Liver (tissue), 9 donors: ENCODE data around the gene CPT1A. TPM values are rescaled to one million over a fixed set of nuclear protein-coding genes. Genes with fewer than 3 reads are reported as not detected.
A peak's percentile ranks its signal among the peaks of the same experiment; 100 is the strongest.

Experiments
- DNase-seq: peaks from one replicate; pipeline ENCODE4 v3.0.0-alpha.2; 2017; ENCODE audit warnings: low spot score
- H3K27ac ChIP-seq, 2 donors: one replicate each; pipeline ENCODE4 v1.7.0; 2013; ENCODE audit warnings: inconsistent platforms in 2 of 2, low read length in 2 of 2, control low read depth in 1 of 2, low read depth in 1 of 2, mild to moderate bottlenecking in 1 of 2
- H3K27me3 ChIP-seq, 4 donors: one replicate each; pipeline versions ENCODE4 v1.6.1 to v1.7.0; 2013; ENCODE audit warnings: low read length in 3 of 4, inconsistent platforms in 1 of 4, mild to moderate bottlenecking in 1 of 4, moderate library complexity in 1 of 4; ENCODE audit not compliant: control insufficient read depth in 4 of 4, insufficient read depth in 4 of 4
- H3K36me3 ChIP-seq, 4 donors: one replicate each; pipeline versions ENCODE4 v1.6.1 to v1.7.0; 2013; ENCODE audit warnings: low read length in 3 of 4, mild to moderate bottlenecking in 3 of 4, low read depth in 1 of 4, moderate library complexity in 1 of 4; ENCODE audit not compliant: control insufficient read depth in 4 of 4, insufficient read depth in 3 of 4
- H3K4me1 ChIP-seq, 4 donors: one replicate each; pipeline versions ENCODE4 v1.6.1 to v1.7.0; 2013; ENCODE audit warnings: low read length in 3 of 4, mild to moderate bottlenecking in 3 of 4, moderate library complexity in 1 of 4; ENCODE audit not compliant: control insufficient read depth in 4 of 4, insufficient read depth in 4 of 4
- H3K4me3 ChIP-seq, 3 donors: one replicate each; pipeline versions ENCODE4 v1.6.1 to v1.7.0; 2013; ENCODE audit warnings: low read length in 3 of 3, control low read depth in 1 of 3, low read depth in 1 of 3, mild to moderate bottlenecking in 1 of 3
- H3K9ac ChIP-seq, 2 donors: one replicate each; pipeline ENCODE4 v1.7.0; 2013; ENCODE audit warnings: low read length in 2 of 2, mild to moderate bottlenecking in 2 of 2, moderate library complexity in 2 of 2, control low read depth in 1 of 2, low read depth in 1 of 2
- H3K9me3 ChIP-seq, 4 donors: one replicate each; pipeline versions ENCODE4 v1.6.1 to v1.7.0; 2013; ENCODE audit warnings: low read length in 3 of 4; ENCODE audit not compliant: control insufficient read depth in 4 of 4
- CTCF ChIP-seq: fragments of 150-350 bp; IDR thresholded peaks from 2 replicates; pipeline ENCODE4 v1.5.1; 2017; ENCODE audit warnings: improper control_type of control experiment, low read depth, low read length; ENCODE audit not compliant: missing input control
- FOXA1 ChIP-seq: IDR thresholded peaks from 2 replicates; pipeline ENCODE4 v1.6.1; 2016; ENCODE audit warnings: antibody characterized with exemption
- FOXA2 ChIP-seq: IDR thresholded peaks from 2 replicates; pipeline ENCODE4 v1.6.1; 2016; ENCODE audit warnings: antibody characterized with exemption
- GABPA ChIP-seq, 2 donors: IDR thresholded peaks in 1 of 2; conservative IDR thresholded peaks in 1 of 2; 2 replicates each; pipeline ENCODE4 v1.6.1; 2016; ENCODE audit warnings: antibody characterized with exemption in 2 of 2, mild to moderate bottlenecking in 1 of 2, moderate library complexity in 1 of 2
- HNF4A ChIP-seq, 2 donors: conservative IDR thresholded peaks; 2 replicates each; pipeline ENCODE4 v1.6.1; 2016; ENCODE audit warnings: antibody characterized with exemption in 2 of 2, mild to moderate bottlenecking in 2 of 2
- HNF4G ChIP-seq: IDR thresholded peaks from 2 replicates; pipeline ENCODE4 v1.6.1; 2016; ENCODE audit warnings: antibody characterized with exemption
- JUND ChIP-seq, 2 donors: IDR thresholded peaks; 2 replicates each; pipeline ENCODE4 v1.6.1; 2016; ENCODE audit warnings: antibody characterized with exemption in 2 of 2
- MAX ChIP-seq: IDR thresholded peaks from 2 replicates; pipeline ENCODE4 v1.6.1; 2016; ENCODE audit warnings: antibody characterized with exemption
- NR2F2 ChIP-seq: IDR thresholded peaks from 2 replicates; pipeline ENCODE4 v1.6.1; 2016; ENCODE audit warnings: antibody characterized with exemption
- RAD21 ChIP-seq, 2 donors: IDR thresholded peaks; 2 replicates each; pipeline ENCODE4 v1.6.1; 2016; ENCODE audit warnings: antibody characterized with exemption in 2 of 2, mild to moderate bottlenecking in 2 of 2
- REST ChIP-seq: IDR thresholded peaks from 2 replicates; pipeline ENCODE4 v1.6.1; 2016; ENCODE audit warnings: antibody characterized with exemption, mild to moderate bottlenecking
- RXRA ChIP-seq, 2 donors: IDR thresholded peaks; 2 replicates each; pipeline ENCODE4 v1.6.1; 2017 to 2018; ENCODE audit warnings: antibody characterized with exemption in 2 of 2, mild to moderate bottlenecking in 1 of 2
- SP1 ChIP-seq: IDR thresholded peaks from 2 replicates; pipeline ENCODE4 v1.6.1; 2018; ENCODE audit warnings: antibody characterized with exemption, mild to moderate bottlenecking
- TAF1 ChIP-seq: conservative IDR thresholded peaks from 2 replicates; pipeline ENCODE4 v1.6.1; 2016; ENCODE audit warnings: antibody characterized with exemption, mild to moderate bottlenecking
- YY1 ChIP-seq: IDR thresholded peaks from 2 replicates; pipeline ENCODE4 v1.6.1; 2016; ENCODE audit warnings: antibody characterized with exemption, mild to moderate bottlenecking
- ZBTB33 ChIP-seq: IDR thresholded peaks from 2 replicates; pipeline ENCODE4 v1.6.1; 2016; ENCODE audit warnings: antibody characterized with exemption
- WGBS: extraction: QIAGEN DNeasy Blood & Tissue Kit; methylation state at CpG from one replicate; pipeline ENCODE4 v1.1.7; 2013; 5-methylcytosine and 5-hydroxymethylcytosine counted together
- polyA plus RNA-seq, 2 donors: library from polyadenylated mRNA; stranded (reverse) in 1 of 2; unstranded in 1 of 2; fragments of 200-250 nt in 1 of 2; fragments of >200 nt in 1 of 2; fragmentation: Nextera tagmentation in 1 of 2; extraction: Ambion mirVana in 1 of 2; gene quantifications; one replicate each; pipeline versions ENCODE4 v1.2.1 to v1.2.3, GENCODE V29; 2013 to 2015
- total RNA-seq, 2 donors: library from RNA; depleted of rRNA; stranded (reverse); fragments of >200 nt; gene quantifications; one replicate each; pipeline ENCODE4 v1.2.3, GENCODE V29; 2014
- donor health status: healthy.
- donor health status: healthy.
- donor health status: healthy.
- donor health status: healthy.
- donor health status: healthy.

The CPT1A gene
- 100 to 1,000 TPM in 1 of 2 donors, 10 to 100 TPM in 1; 48.0 to 232 TPM for total RNA-seq
- 10 to 100 TPM; 17.2 to 73.9 TPM for polyA plus RNA-seq

- TF ChIP-seq JUND (IDR thresholded peaks at IDR 0.05) (no peak), FOXA2 (no peak), REST (no peak), TAF1 (no peak), ZBTB33 (no peak), SP1 (no peak), HNF4G (no peak)
- H3K4me3 ChIP-seq, result peak within 1 kb of the TSS; percentile 74 to 96 (median 87)
- peaks cover 0 to 4% (median 0%) of the 10 kb centered on the region in 4 donors for H3K36me3 ChIP-seq
- WGBS, result 8% methylated on average over 82 of the region's 82 CpGs
- DNase-seq, result peak; percentile 80
- peak within 1 kb of the TSS; percentile 96 to 98 for H3K27ac ChIP-seq
- H3K9ac ChIP-seq, result peak within 1 kb of the TSS; percentile 39 to 54
- H3K27me3 ChIP-seq, result no peaks in the 10 kb centered on the region
- H3K9me3 ChIP-seq, result no peaks in the 10 kb centered on the region
- peaks cover 24 to 84% (median 67%) of the 10 kb centered on the region in 4 donors for H3K4me1 ChIP-seq
Observed at GRCh38 chr11:68841718-68842426, at the start of gene CPT1A. TSS of gene CPT1A (minus strand) at chr11:68841916. CDS start at chr11:68815474, 26,442 bp downstream.

GRCh38 chr11:68890490-68891231 is 48.9 kb upstream of the CPT1A start:
- TF ChIP-seq YY1 (peak; percentile 41), FOXA1 (no peak), RXRA (IDR thresholded peaks at IDR 0.05) (peak; percentile 82 to 92), CTCF (no peak), GABPA (IDR thresholded peaks at IDR 0.05 in 1 of 2, conservative IDR thresholded peaks at IDR 0.05 in 1 of 2) (peak in 1 of 2 donors; percentile 31), SP1 (peak; percentile 84), HNF4A (conservative IDR thresholded peaks at IDR 0.05) (peak; percentile 69 to 80), RAD21 (IDR thresholded peaks at IDR 0.05) (peak in 1 of 2 donors; percentile 49), NR2F2 (peak; percentile 55), MAX (no peak), JUND (IDR thresholded peaks at IDR 0.05) (peak in 1 of 2 donors; percentile 34)
- no peak overlapping the region for H3K4me3 ChIP-seq
- peak overlapping the region in 1 of 2 donors; percentile 18 for H3K9ac ChIP-seq
- 45% methylated on average over 17 of the region's 17 CpGs for WGBS
- peak overlapping the region; percentile 82 to 87 for H3K27ac ChIP-seq
- peaks cover 4 to 16% (median 12%) of the 10 kb centered on the region in 4 donors for H3K4me1 ChIP-seq
- no peaks in the 10 kb centered on the region for H3K9me3 ChIP-seq
- H3K36me3 ChIP-seq, result peaks cover 2 to 24% (median 15%) of the 10 kb centered on the region in 4 donors
- DNase-seq, result no peak
- no peaks in the 10 kb centered on the region for H3K27me3 ChIP-seq
